Ovary (tissue), 3 donors: ENCODE measurements around the gene RALB.

Source experiments
- CTCF ChIP-seq, 3 donors: fragments of 450-650 bp in 2 of 3; fragments of 200-600 bp in 1 of 3; IDR thresholded peaks; one replicate each; pipeline versions ENCODE4 v1.5.1 to v1.8.0; 2016 to 2022; ENCODE audit warnings: antibody characterized with exemption in 3 of 3, mild to moderate bottlenecking in 1 of 3
- EP300 ChIP-seq: sonication (generic); formaldehyde crosslinking; IDR thresholded peaks from one replicate; pipeline ENCODE4 v1.6.1; 2017; ENCODE audit warnings: antibody characterized with exemption
- POLR2A ChIP-seq: fragments of 450-650 bp; IDR thresholded peaks from one replicate; pipeline ENCODE4 v1.6.1; 2017; ENCODE audit warnings: antibody characterized with exemption, mild to moderate bottlenecking, moderate library complexity
- donor health status: DM: no; HTN: no; CAD: no.

- TF ChIP-seq POLR2A (no peak), CTCF (IDR thresholded peaks at IDR 0.05) (no peak), EP300 (no peak)
These were observed 4.8 kb upstream of the RALB start for GRCh38 chr2:120247851-120248250.
